K562 (cell line): ENCODE measurements around the gene AKAP7. TPM values are rescaled to one million over a fixed set of nuclear protein-coding genes. Genes with fewer than 3 reads are reported as not detected.

Experiments used
- ATAC-seq: fragments of 200-7000 bp; cut with Tn5 transposase; 3 replicates; pipeline ENCODE4 v1.9.1; 2020; ENCODE audit warnings: moderate library complexity
- BruUV-seq: library from RNA; stranded (reverse); fragments of 400-500 nt; replicated peaks from 2 replicates; lab custom pipeline; 2021; lab: Mats Ljungman, UMichigan
- CTCF ChIA-PET: fragments of 300-600 bp; formaldehyde crosslinking; extraction: SDS; loops from one replicate; lab custom pipeline; 2021; ENCODE audit warnings: low intra/inter-chr PET ratio; lab: Yijun Ruan, JAX
- POLR2A ChIA-PET: fragments of 300-600, 350-650 bp; sonication (Branson Sonifier 250); formaldehyde crosslinking; extraction: SDS; loops from one replicate; lab custom pipeline; 2021; ENCODE audit warnings: antibody characterized with exemption, inconsistent platforms; lab: Yijun Ruan, JAX
- DNase-seq, 4 experiments: peaks; one replicate each; pipeline versions ENCODE4 v3.0.0 to v3.0.0-alpha.2; 2011 to 2018; ENCODE audit warnings: low spot score in 3 of 4, mixed read lengths in 3 of 4; ENCODE audit errors: extremely low read depth in 1 of 4
- FAIRE-seq: peaks from 2 replicates; lab custom pipeline; 2011; peaks lifted over from hg19 to GRCh38; lab: Jason Lieb, UNC
- H2AFZ ChIP-seq: 2 replicates; pipeline ENCODE4 v1.6.0; 2011; ENCODE audit warnings: low read depth, low read length, control low read depth, inconsistent platforms
- H3K27ac ChIP-seq: fragments of 200-600 bp; 3 replicates; pipeline ENCODE4 v1.8.0; 2011; ENCODE audit warnings: low read depth, mild to moderate bottlenecking, control low read depth, inconsistent platforms, low read length, moderate library complexity, mixed read lengths; ENCODE audit errors: extremely low read depth
- H3K27me3 ChIP-seq, 2 experiments: fragments of 300-600 bp in 1 of 2; 2 replicates in 1 of 2; 3 replicates in 1 of 2; pipeline versions ENCODE4 v1.6.0 to v1.8.0; 2011; ENCODE audit warnings: inconsistent platforms in 2 of 2, low read length in 2 of 2, mild to moderate bottlenecking in 1 of 2, mixed read lengths in 1 of 2, moderate library complexity in 1 of 2; ENCODE audit not compliant: control insufficient read depth in 2 of 2, insufficient read depth in 2 of 2
- H3K36me3 ChIP-seq: fragments of 300-600 bp; 3 replicates; pipeline ENCODE4 v1.8.0; 2011; ENCODE audit warnings: mild to moderate bottlenecking, low read length, inconsistent platforms; ENCODE audit not compliant: control insufficient read depth, insufficient read depth
- H3K4me1 ChIP-seq, 2 experiments: fragments of 200-600 bp in 1 of 2; replicated peaks in 1 of 2; 2 replicates in 1 of 2; 3 replicates in 1 of 2; pipeline versions ENCODE4 v1.5.1 to v1.8.0; 2011; ENCODE audit warnings: inconsistent platforms in 2 of 2, low read length in 2 of 2, mild to moderate bottlenecking in 1 of 2, mixed read lengths in 1 of 2, moderate library complexity in 1 of 2; ENCODE audit not compliant: control insufficient read depth in 2 of 2, insufficient read depth in 2 of 2
- H3K4me2 ChIP-seq: 2 replicates; pipeline ENCODE4 v1.6.1; 2011; ENCODE audit warnings: low read length, control low read depth, inconsistent platforms, mixed read lengths; ENCODE audit not compliant: insufficient read depth
- H3K4me3 ChIP-seq: fragments of 200-600 bp; sonication (generic), shearing (Covaris generic); 2 replicates; pipeline ENCODE4 v1.5.1; 2016; ENCODE audit warnings: control low read depth, inconsistent platforms
- H3K79me2 ChIP-seq: fragments of 200-600 bp; 3 replicates; pipeline ENCODE4 v1.8.0; 2011; ENCODE audit warnings: low read length, inconsistent platforms; ENCODE audit not compliant: control insufficient read depth, insufficient read depth
- H3K9ac ChIP-seq, 2 experiments: 2 replicates each; pipeline versions ENCODE4 v1.6.0 to v1.6.1; 2011; ENCODE audit warnings: low read depth in 2 of 2, low read length in 2 of 2, control low read depth in 1 of 2, inconsistent platforms in 1 of 2, mild to moderate bottlenecking in 1 of 2, mixed read lengths in 1 of 2; ENCODE audit not compliant: insufficient read depth in 1 of 2
- H3K9me1 ChIP-seq: one replicate; pipeline ENCODE4 v1.6.0; 2011; ENCODE audit warnings: inconsistent platforms, mild to moderate bottlenecking, low read length, moderate library complexity; ENCODE audit not compliant: control insufficient read depth, insufficient read depth
- H3K9me3 ChIP-seq: replicated peaks from 2 replicates; pipeline ENCODE4 v1.5.1; 2011; ENCODE audit warnings: low read depth, low read length, inconsistent platforms; ENCODE audit not compliant: control insufficient read depth, insufficient read depth
- H4K20me1 ChIP-seq: replicated peaks from 2 replicates; pipeline ENCODE4 v1.6.1; 2011; ENCODE audit warnings: low read length, inconsistent platforms, mixed read lengths; ENCODE audit not compliant: control insufficient read depth, insufficient read depth
- ADNP ChIP-seq: fragments of 200-800 bp; sonication (Bioruptor generic); IDR thresholded peaks from 2 replicates; pipeline ENCODE4 v1.6.1; 2016; ENCODE audit warnings: missing genetic modification characterization, missing compliant biosample characterization
- DDX20 ChIP-seq: fragments of 450-650 bp; IDR thresholded peaks from 2 replicates; pipeline ENCODE4 v1.6.1; 2016; ENCODE audit warnings: missing genetic modification characterization, low read depth, mild to moderate bottlenecking, missing compliant biosample characterization, moderate library complexity
- E2F1 ChIP-seq: sonication (generic); formaldehyde crosslinking; IDR thresholded peaks from 2 replicates; pipeline ENCODE4 v1.8.1; 2023; ENCODE audit warnings: mild to moderate bottlenecking, missing genetic modification reagents, moderate library complexity
- ELK1 ChIP-seq: sonication (generic); formaldehyde crosslinking; IDR thresholded peaks from 2 replicates; pipeline ENCODE4 v1.8.1; 2022; ENCODE audit warnings: missing genetic modification reagents
- HDAC6 ChIP-seq: IDR thresholded peaks from 2 replicates; pipeline ENCODE4 v1.6.1; 2012; ENCODE audit warnings: low read depth, mild to moderate bottlenecking, control low read depth, inconsistent platforms, low read length, moderate library complexity
- PREB ChIP-seq: sonication (generic); formaldehyde crosslinking; IDR thresholded peaks from 2 replicates; pipeline ENCODE4 v1.8.1; 2023; ENCODE audit warnings: mild to moderate bottlenecking, missing genetic modification reagents
- RBBP5 ChIP-seq: fragments of 200-600 bp; sonication (generic); IDR thresholded peaks from 2 replicates; pipeline ENCODE4 v1.6.1; 2012; ENCODE audit warnings: borderline replicate concordance, mild to moderate bottlenecking, low read length, control low read depth, inconsistent platforms; ENCODE audit not compliant: insufficient read depth, poor library complexity, severe bottlenecking
- SETDB1 ChIP-seq: IDR thresholded peaks from one replicate; pipeline ENCODE4 v1.6.1; 2012; ENCODE audit warnings: low read length, control low read depth, inconsistent platforms
- SMAD2 ChIP-seq: fragments of 150-350 bp; IDR thresholded peaks from 2 replicates; pipeline ENCODE4 v1.6.1; 2014; ENCODE audit warnings: low read depth, mild to moderate bottlenecking, low read length
- SPI1 ChIP-seq: IDR thresholded peaks from 2 replicates; pipeline ENCODE4 v1.6.1; 2011; ENCODE audit warnings: low read depth, low read length, control low read depth, borderline replicate concordance
- TEAD2 ChIP-seq: fragments of 450-650 bp; IDR thresholded peaks from 2 replicates; pipeline ENCODE4 v1.6.1; 2016; ENCODE audit warnings: missing genetic modification characterization, control low read depth, missing compliant biosample characterization
- TRIM28 ChIP-seq: fragments of 450-650 bp; IDR thresholded peaks from 2 replicates; pipeline ENCODE4 v1.6.1; 2017
- ZNF282 ChIP-seq: sonication (generic); formaldehyde crosslinking; IDR thresholded peaks from 2 replicates; pipeline ENCODE4 v1.8.1; 2023; ENCODE audit warnings: missing genetic modification reagents
- ZNF431 ChIP-seq: sonication (generic); formaldehyde crosslinking; IDR thresholded peaks from 2 replicates; pipeline ENCODE4 v1.8.0; 2022; ENCODE audit warnings: mild to moderate bottlenecking, missing genetic modification reagents
- ZNF561 ChIP-seq: fragments of 450-650 bp; formaldehyde crosslinking; conservative IDR thresholded peaks from 2 replicates; pipeline ENCODE4 v1.4.0; 2020; ENCODE audit warnings: mild to moderate bottlenecking, moderate library complexity
- ZNF77 ChIP-seq: fragments of 250-450 bp; sonication (Bioruptor Pico); IDR thresholded peaks from 2 replicates; pipeline ENCODE4 v1.5.0; 2020
- WGBS: fragments of 100-300 bp; shearing (Covaris generic); methylation state at CpG from one replicate; pipeline ENCODE4 v1.1.6; 2016; ENCODE audit warnings: low coverage, mixed read lengths; ENCODE audit not compliant: insufficient coverage; ENCODE audit errors: missing lambda C conversion rate; 5-methylcytosine and 5-hydroxymethylcytosine counted together
- in situ Hi-C: fragments of 300-500 bp; cut with MboI; formaldehyde crosslinking; loops from 4 replicates; pipeline ENCODE4 v1.15.0; 2018; ENCODE audit warnings: inconsistent platforms, mixed read lengths
- intact Hi-C: fragments of 100-400 bp; cut with micrococcal nuclease; formaldehyde crosslinking; loops from 2 replicates; pipeline ENCODE4 v1.14.2; 2022
- polyA plus RNA-seq, 8 experiments: library from polyadenylated mRNA; depleted of rRNA in 4 of 8; stranded (reverse) in 5 of 8; unstranded in 3 of 8; fragments of >200 nt; fragmentation: Nextera tagmentation in 2 of 8; fragmentation: Illumina TruSeq in 1 of 8; extraction: Ambion mirVana in 2 of 8; extraction: Trizol in 1 of 8; gene quantifications; 2 replicates each; pipeline versions ENCODE4 v1.2.1 to v1.2.3, GENCODE V29; 2011 to 2014; ENCODE audit warnings: inconsistent platforms in 1 of 8, missing spikeins in 1 of 8
- total RNA-seq, 7 experiments: library from RNA; depleted of rRNA in 6 of 7; stranded (reverse); fragments of >200 nt in 6 of 7; fragmentation: Illumina TruSeq in 2 of 7; extraction: Trizol in 2 of 7; gene quantifications; 2 replicates each; pipeline versions ENCODE4 v1.2.1 to v1.2.3, GENCODE V29; 2011 to 2021; ENCODE audit warnings: low replicate concordance in 1 of 7

AKAP7 gene
- total and polyA plus RNA-seq, 9 of the 15 experiments (the other 6 are each of a cell fraction or from before 2014, with no cell fraction given), result 0.82 to 2.6 (median 1.6) TPM

- H3K4me1 ChIP-seq, result no peaks in the 10 kb centered on the region
- FAIRE-seq (no peak), DNase-seq (no peak), ATAC-seq (no peak)
- no peak overlapping the region for H3K27ac ChIP-seq
- H3K9me1 ChIP-seq, result no peaks in the 10 kb centered on the region
- H4K20me1 ChIP-seq, result no peaks in the 10 kb centered on the region
- no peak overlapping the region for H3K4me3 ChIP-seq
- WGBS, result 10% methylated on average over 3 of the region's 3 CpGs
- ChIA-PET CTCF (no interaction called here), POLR2A (no interaction called here)
- H3K4me2 ChIP-seq, result no peak overlapping the region
- in situ Hi-C loops, result no loop called here
- no peaks in the 10 kb centered on the region for H3K27me3 ChIP-seq
- no peak overlapping the region for H2AFZ ChIP-seq
- H3K36me3 ChIP-seq, result no peaks in the 10 kb centered on the region
- no peaks in the 10 kb centered on the region for H3K79me2 ChIP-seq
- BruUV-seq, result no TSS peak
- H3K9me3 ChIP-seq, result no peaks in the 10 kb centered on the region
- no peak for TF ChIP-seq PREB
- no peak for TF ChIP-seq TEAD2 (tag)
- no peak for TF ChIP-seq RBBP5
- TF ChIP-seq ZNF77 (CRISPR knock-in tag), result no peak
- no peak for TF ChIP-seq E2F1 (CRISPR knock-in tag)
- no peak for TF ChIP-seq TRIM28
- TF ChIP-seq ZNF431 (CRISPR knock-in tag), result no peak
- TF ChIP-seq SPI1, result no peak
- TF ChIP-seq ZNF561 (CRISPR knock-in tag), result no peak
- TF ChIP-seq DDX20 (tag), result no peak
- no peak for TF ChIP-seq ADNP (tag)
- TF ChIP-seq SMAD2, result no peak
- no peak for TF ChIP-seq HDAC6
- TF ChIP-seq ZNF282 (CRISPR knock-in tag), result no peak
- no peak for TF ChIP-seq ELK1 (CRISPR knock-in tag)
- no peak for TF ChIP-seq SETDB1
- intact Hi-C loops, result no loop called here
- no peak overlapping the region for H3K9ac ChIP-seq
Measured at GRCh38 chr6:131122007-131122406, 13.3 kb upstream of the AKAP7 start.
